GM19240 (cell line): Measurements from ENCODE around the gene PAFAH1B1.
A peak's percentile ranks its signal among the peaks of the same experiment; 100 is the strongest.

Experiments
- DNase-seq: peaks from one replicate; pipeline ENCODE4 v3.0.0; 2011; ENCODE audit warnings: low spot score; ENCODE audit not compliant: insufficient read length

The PAFAH1B1 gene

GRCh38 chr17:2703181-2703580, 109.7 kb downstream of the PAFAH1B1 start:
- DNase-seq, result no peak

GRCh38 chr17:2703606-2704005, 110.2 kb downstream of the PAFAH1B1 start:
- DNase-seq, result no peak

GRCh38 chr17:2704031-2704889, 110.8 kb downstream of the PAFAH1B1 start:
- DNase-seq, result no peak

GRCh38 chr17:2704890-2705248, 111.4 kb downstream of the PAFAH1B1 start:
- no peak for DNase-seq

- DNase-seq, result no peak
Observed at GRCh38 chr17:2705263-2705662, 111.8 kb downstream of the PAFAH1B1 start.

- DNase-seq, result no peak
Observed at GRCh38 chr17:2705888-2706795, 112.7 kb downstream of the PAFAH1B1 start.

- no peak for DNase-seq
Observed at GRCh38 chr17:2706911-2707510, 113.6 kb downstream of the PAFAH1B1 start.

- DNase-seq, result no peak
Observed at GRCh38 chr17:2707721-2708584, 114.5 kb downstream of the PAFAH1B1 start.

GRCh38 chr17:2708585-2709182, 115.2 kb downstream of the PAFAH1B1 start:
- no peak for DNase-seq

GRCh38 chr17:2709183-2709661, 115.8 kb downstream of the PAFAH1B1 start:
- DNase-seq, result peak; percentile 59

- no peak for DNase-seq
Observed at GRCh38 chr17:2710071-2710802, 116.8 kb downstream of the PAFAH1B1 start.

GRCh38 chr17:2710803-2711607, 117.6 kb downstream of the PAFAH1B1 start:
- DNase-seq, result no peak

GRCh38 chr17:2711608-2712299, 118.3 kb downstream of the PAFAH1B1 start, which contains the start of gene CLUH:
Gene CLUH (minus strand): TSS chr17:2711764. CDS start chr17:2711661, 103 bp downstream.
- peak; percentile 98 for DNase-seq

- no peak for DNase-seq
Observed at GRCh38 chr17:2712300-2713043, 119.0 kb downstream of the PAFAH1B1 start.

- no peak for DNase-seq
Observed at GRCh38 chr17:2713881-2714280, 120.4 kb downstream of the PAFAH1B1 start.

- no peak for DNase-seq
Observed at GRCh38 chr17:2716649-2717048, 123.2 kb downstream of the PAFAH1B1 start.

GRCh38 chr17:2718150-2718938, 124.9 kb downstream of the PAFAH1B1 start:
- no peak for DNase-seq
